HFFc6 (cell line): ENCODE data around the gene ARHGAP10. TPM values are rescaled to one million over a fixed set of nuclear protein-coding genes. Genes with fewer than 3 reads are reported as not detected.

Experiments
- DNase-seq: peaks from one replicate; pipeline ENCODE4 v3.0.0-alpha.2; 2018
- H3K27ac Mint-ChIP-seq: 2 replicates; pipeline ENCODE4 v1.8.0; 2020; ENCODE audit warnings: mild to moderate bottlenecking, mixed read lengths
- H3K27me3 Mint-ChIP-seq: 2 replicates; pipeline ENCODE4 v1.8.0; 2021; ENCODE audit warnings: mild to moderate bottlenecking, moderate library complexity, mixed read lengths; ENCODE audit not compliant: insufficient read depth
- H3K36me3 Mint-ChIP-seq: 2 replicates; pipeline ENCODE4 v1.8.0; 2021; ENCODE audit warnings: low read depth, mixed read lengths
- H3K4me1 Mint-ChIP-seq: 2 replicates; pipeline ENCODE4 v1.8.0; 2020; ENCODE audit warnings: low read depth, mixed read lengths
- H3K4me3 Mint-ChIP-seq: 2 replicates; pipeline ENCODE4 v1.8.0; 2020; ENCODE audit warnings: mild to moderate bottlenecking, moderate library complexity, mixed read lengths
- H3K9me3 Mint-ChIP-seq: 2 replicates; pipeline ENCODE4 v1.8.0; 2020; ENCODE audit warnings: mild to moderate bottlenecking, mixed read lengths
- CTCF ChIP-seq: fragments of 200-600 bp; sonication (generic); IDR thresholded peaks from 2 replicates; pipeline ENCODE4 v1.5.0; 2021; ENCODE audit warnings: antibody characterized with exemption, mild to moderate bottlenecking
- total RNA-seq, 6 experiments: library from RNA; stranded (reverse); fragmentation: NEBNext Ultra II Directional; extraction: Animal tissue kit (Norgen Biotek cat#: 25700); gene quantifications; 2 replicates in 1 of 6; 3 replicates in 5 of 6; pipeline ENCODE4 v1.2.3, GENCODE V29; 2021

Gene ARHGAP10
- total RNA-seq, 6 experiments from 2014 or later = 31.1 to 37.1 (median 32.3) TPM

GRCh38 chr4:148007792-148008191 is 275.9 kb downstream of the ARHGAP10 start:
- Mint-ChIP-seq H3K9me3 (no peaks in the 10 kb centered on the region), H3K27me3 (no peaks in the 10 kb centered on the region; the same call in 1 of the 2 replicates), H3K36me3 (peaks cover 13% of the 10 kb centered on the region), H3K4me1 (peaks cover 25% of the 10 kb centered on the region), H3K4me3 (peak overlapping the region; percentile 70), H3K27ac (peak overlapping the region; percentile 81)
- no peak for TF ChIP-seq CTCF
- no peak for DNase-seq

DNA sequence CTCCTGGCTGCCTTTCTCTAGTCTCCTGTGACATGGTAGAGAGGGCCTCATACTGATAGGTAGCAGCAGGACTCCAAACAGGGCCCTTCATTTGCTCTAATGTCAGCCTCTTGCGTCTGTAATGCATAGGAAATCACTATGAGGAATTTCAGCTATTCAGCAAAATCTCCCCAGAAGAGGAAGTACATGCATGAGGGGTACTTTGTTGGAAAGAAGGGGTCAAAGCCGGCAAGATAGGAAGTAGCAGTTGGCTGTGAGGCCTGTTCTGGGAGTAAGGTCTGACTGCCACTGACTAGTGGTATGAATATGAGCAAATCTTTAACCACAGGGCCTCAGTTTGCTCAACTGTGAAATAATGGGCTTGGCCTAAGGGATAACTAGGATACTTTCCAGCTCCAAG is 283.2 kb downstream of the ARHGAP10 start:
- H3K4me1 Mint-ChIP-seq = peaks cover 28% of the 10 kb centered on the region
- no peaks in the 10 kb centered on the region for H3K9me3 Mint-ChIP-seq
- DNase-seq = no peak
- H3K4me3 Mint-ChIP-seq = no peak overlapping the region; the same call in 1 of the 2 replicates
- H3K27me3 Mint-ChIP-seq = peaks cover 3% of the 10 kb centered on the region
- H3K36me3 Mint-ChIP-seq = peaks cover 9% of the 10 kb centered on the region
- no peak overlapping the region for H3K27ac Mint-ChIP-seq
- no peak for TF ChIP-seq CTCF

- no peak for TF ChIP-seq CTCF
- peaks cover 9% of the 10 kb centered on the region for H3K36me3 Mint-ChIP-seq
- no peaks in the 10 kb centered on the region for H3K9me3 Mint-ChIP-seq
- peaks cover 3% of the 10 kb centered on the region for H3K27me3 Mint-ChIP-seq
- no peak for DNase-seq
- H3K4me3 Mint-ChIP-seq = no peak overlapping the region
- peaks cover 28% of the 10 kb centered on the region for H3K4me1 Mint-ChIP-seq
- no peak overlapping the region for H3K27ac Mint-ChIP-seq
Observed at GRCh38 chr4:148015468-148015867, 283.6 kb downstream of the ARHGAP10 start.

DNA sequence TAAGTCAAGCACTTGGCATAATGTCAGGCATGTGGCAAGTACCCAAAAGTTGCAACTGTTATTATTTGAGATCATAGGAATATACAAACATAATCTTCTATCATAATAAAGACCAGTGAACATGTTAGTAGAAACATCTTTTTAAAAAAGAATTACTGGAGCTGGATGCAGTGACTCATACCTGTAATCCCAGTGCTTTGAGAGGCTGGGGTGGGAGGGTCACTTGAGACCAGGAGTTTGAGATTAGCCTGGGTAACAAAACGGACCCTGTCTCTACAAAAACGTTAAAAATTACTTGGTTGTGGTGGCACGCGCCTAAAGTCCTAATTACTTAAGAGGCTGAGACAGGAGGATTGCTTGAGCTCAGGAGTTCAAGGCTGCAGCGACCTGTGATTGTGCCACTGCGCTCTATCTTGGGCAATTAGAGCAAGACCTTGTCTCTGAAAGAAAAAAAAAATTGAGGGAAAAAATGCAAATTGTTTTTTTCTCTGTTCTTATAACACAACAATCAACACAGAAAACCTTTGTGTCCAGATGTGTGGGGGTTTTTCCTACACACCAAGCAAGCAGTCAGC is 284.3 kb downstream of the ARHGAP10 start:
- TF ChIP-seq CTCF = no peak
- H3K4me1 Mint-ChIP-seq = peaks cover 28% of the 10 kb centered on the region
- no peak overlapping the region for H3K27ac Mint-ChIP-seq
- no peaks in the 10 kb centered on the region for H3K9me3 Mint-ChIP-seq
- no peak overlapping the region for H3K4me3 Mint-ChIP-seq
- DNase-seq = no peak
- peaks cover 3% of the 10 kb centered on the region for H3K36me3 Mint-ChIP-seq
- H3K27me3 Mint-ChIP-seq = peaks cover 3% of the 10 kb centered on the region

- H3K27me3 Mint-ChIP-seq = peaks cover 3% of the 10 kb centered on the region
- no peak overlapping the region for H3K4me3 Mint-ChIP-seq
- no peaks in the 10 kb centered on the region for H3K9me3 Mint-ChIP-seq
- no peak for DNase-seq
- no peak overlapping the region for H3K27ac Mint-ChIP-seq
- H3K36me3 Mint-ChIP-seq = no peaks in the 10 kb centered on the region
- H3K4me1 Mint-ChIP-seq = peaks cover 28% of the 10 kb centered on the region
- no peak for TF ChIP-seq CTCF
Observed at GRCh38 chr4:148017801-148018200, 285.9 kb downstream of the ARHGAP10 start.
